ENCODE results near the gene RAD9A. TPM values are rescaled to one million over a fixed set of nuclear protein-coding genes. Genes with fewer than 3 reads are reported as not detected.
"Not testable (repeated sequence)": the region's sequence is repeated elsewhere in the genome, so short reads cannot be mapped to it uniquely, and the experiment has no call there.

RAD9A gene
- total and polyA plus RNA-seq, 2 experiments from 2014 or later: 13.9 to 17.0 TPM

DNA sequence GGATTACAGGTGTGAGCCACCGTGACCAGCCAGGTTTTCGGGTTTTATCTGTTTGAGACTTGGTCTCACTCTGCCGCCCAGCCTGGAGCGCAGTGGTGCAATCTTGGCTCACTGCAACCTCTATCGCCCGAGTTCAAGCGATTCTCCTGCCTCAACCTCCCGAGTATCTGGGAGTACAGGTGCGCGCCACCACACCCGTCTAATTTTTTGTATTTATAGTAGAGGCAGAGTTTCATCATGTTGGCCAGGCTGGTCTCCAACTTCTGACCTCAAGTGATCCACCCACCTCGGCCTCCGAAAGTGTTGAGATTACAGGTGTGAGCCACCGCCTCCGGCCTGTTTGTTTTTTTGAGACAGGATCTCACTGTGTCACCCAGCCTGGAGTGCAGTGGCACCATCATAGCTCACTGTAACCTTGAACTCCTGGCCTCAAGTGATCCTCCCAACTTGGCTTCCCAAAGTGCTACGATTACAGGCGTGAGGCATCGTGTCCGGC is 35.6 kb downstream of the RAD9A start:
- Histone ChIP-seq H3K27ac (ENCODE audit: low read depth) (peak overlapping the region; percentile 75), H2AFZ (peak overlapping the region; percentile 66), H3K4me2 (peak overlapping the region; percentile 98), H3F3A (replicated peaks; ENCODE audit: low read depth) (peaks cover 13% of the 10 kb centered on the region; the same call in 1 of the 2 replicates), H3K79me2 (replicated peaks; ENCODE audit: insufficient read depth) (peaks cover 11% of the 10 kb centered on the region), H3K4me3 (peak overlapping the region; percentile 99)
- Mint-ChIP-seq H3K27me3 (ENCODE audit: insufficient read depth, low read depth, poor library complexity) (peaks cover 23% of the 10 kb centered on the region), H3K27ac (peak overlapping the region; percentile 93), H3K36me3 (ENCODE audit: low read depth) (peaks cover 12% of the 10 kb centered on the region), H3K4me3 (peak overlapping the region; percentile 92)
- not testable (repeated sequence) for H3K9me3 Mint-ChIP-seq; H4K20me1 ChIP-seq (replicated peaks; ENCODE audit: insufficient read depth); ATAC-seq; DNase-seq (ENCODE audit: low spot score); H3K27me3 ChIP-seq (ENCODE audit: insufficient read depth); H3K4me1 ChIP-seq (ENCODE audit: insufficient read depth); H3K9me2 ChIP-seq (ENCODE audit: insufficient read depth); H3K36me3 ChIP-seq (ENCODE audit: insufficient read depth); H3K4me1 Mint-ChIP-seq

DNA sequence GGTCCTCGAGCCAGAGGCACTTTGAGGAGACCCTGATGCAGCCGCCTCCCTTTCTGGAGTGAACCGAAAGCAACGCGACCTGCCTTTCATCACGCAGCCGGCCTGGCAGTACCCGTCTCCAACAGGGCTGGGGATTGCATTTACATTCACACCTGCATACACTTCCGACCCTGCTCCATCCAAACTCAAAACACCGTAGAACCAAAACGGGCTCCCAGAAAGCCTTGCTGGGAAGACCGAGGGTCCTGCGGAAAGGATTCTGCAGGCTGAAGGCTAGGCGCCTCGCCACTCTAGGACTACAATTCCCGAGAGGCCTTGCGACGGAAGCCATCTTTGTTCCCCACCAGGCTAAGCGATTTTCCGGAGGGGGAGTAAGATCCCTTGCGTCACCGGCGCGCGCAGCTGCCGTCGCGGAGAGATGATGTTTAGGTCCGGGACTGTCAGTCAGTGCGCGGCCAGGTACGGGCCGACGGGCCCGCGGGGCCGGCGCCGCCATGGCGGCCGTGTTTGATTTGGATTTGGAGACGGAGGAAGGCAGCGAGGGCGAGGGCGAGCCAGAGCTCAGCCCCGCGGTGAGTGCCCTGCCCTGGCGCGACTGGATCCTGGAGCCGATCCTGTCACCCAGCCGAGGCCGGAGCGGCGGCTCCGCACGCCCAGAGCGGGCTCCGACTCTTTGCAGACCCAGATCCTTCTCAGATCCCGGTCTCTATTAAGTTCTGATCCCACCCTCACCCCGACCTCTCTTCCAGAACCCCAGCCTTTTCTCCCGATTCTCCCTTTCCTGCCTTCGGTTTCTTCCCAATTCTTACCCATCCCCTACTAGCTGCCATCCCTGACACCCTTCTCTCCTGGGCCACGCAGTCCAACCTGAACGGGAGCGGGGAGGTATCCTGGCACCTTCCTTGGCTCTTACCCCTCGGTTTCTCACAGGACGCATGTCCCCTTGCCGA is 36.5 kb downstream of the RAD9A start, which contains the start of gene RPS6KB2:
RPS6KB2 (plus strand) TSS at position 443 of the 950 bp plus-strand sequence; CDS start at position 495, 52 bp downstream.
- H3K27ac Mint-ChIP-seq: peak within 1 kb of the TSS; percentile 93
- Histone ChIP-seq H2AFZ (peak within 1 kb of the TSS; percentile 91), H3F3A (replicated peaks; ENCODE audit: low read depth) (peaks cover 13% of the 10 kb centered on the region; the same call in 1 of the 2 replicates), H3K27me3 (ENCODE audit: insufficient read depth) (no peaks in the 10 kb centered on the region), H3K27ac (ENCODE audit: low read depth) (peak within 1 kb of the TSS; percentile 75), H3K4me1 (ENCODE audit: insufficient read depth) (peaks cover 6% of the 10 kb centered on the region; the same call in 1 of the 2 replicates), H3K9me2 (ENCODE audit: insufficient read depth) (no peaks in the 10 kb centered on the region), H3K4me3 (peak within 1 kb of the TSS; percentile 99), H3K79me2 (replicated peaks; ENCODE audit: insufficient read depth) (peaks cover 11% of the 10 kb centered on the region), H3K36me3 (ENCODE audit: insufficient read depth) (no peaks in the 10 kb centered on the region), H3K4me2 (peak within 1 kb of the TSS; percentile 98), H4K20me1 (replicated peaks; ENCODE audit: insufficient read depth) (no peaks in the 10 kb centered on the region)
- peak; percentile 99 for DNase-seq (ENCODE audit: low spot score)
- peak; percentile 91 for ATAC-seq
- peak; percentile 100 for TF ChIP-seq CREB1 (CRISPR knock-in tag; IDR thresholded peaks at IDR 0.05; ENCODE audit: low read depth)
- peak; percentile 74 for TF ChIP-seq POLR2AphosphoS5 (IDR thresholded peaks at IDR 0.05; ENCODE audit: low read depth)
- TF ChIP-seq, protein P1, sequence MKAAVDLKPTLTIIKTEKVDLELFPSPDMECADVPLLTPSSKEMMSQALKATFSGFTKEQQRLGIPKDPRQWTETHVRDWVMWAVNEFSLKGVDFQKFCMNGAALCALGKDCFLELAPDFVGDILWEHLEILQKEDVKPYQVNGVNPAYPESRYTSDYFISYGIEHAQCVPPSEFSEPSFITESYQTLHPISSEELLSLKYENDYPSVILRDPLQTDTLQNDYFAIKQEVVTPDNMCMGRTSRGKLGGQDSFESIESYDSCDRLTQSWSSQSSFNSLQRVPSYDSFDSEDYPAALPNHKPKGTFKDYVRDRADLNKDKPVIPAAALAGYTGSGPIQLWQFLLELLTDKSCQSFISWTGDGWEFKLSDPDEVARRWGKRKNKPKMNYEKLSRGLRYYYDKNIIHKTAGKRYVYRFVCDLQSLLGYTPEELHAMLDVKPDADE (IDR thresholded peaks at IDR 0.05): peak; percentile 92
- TF ChIP-seq, protein P2, sequence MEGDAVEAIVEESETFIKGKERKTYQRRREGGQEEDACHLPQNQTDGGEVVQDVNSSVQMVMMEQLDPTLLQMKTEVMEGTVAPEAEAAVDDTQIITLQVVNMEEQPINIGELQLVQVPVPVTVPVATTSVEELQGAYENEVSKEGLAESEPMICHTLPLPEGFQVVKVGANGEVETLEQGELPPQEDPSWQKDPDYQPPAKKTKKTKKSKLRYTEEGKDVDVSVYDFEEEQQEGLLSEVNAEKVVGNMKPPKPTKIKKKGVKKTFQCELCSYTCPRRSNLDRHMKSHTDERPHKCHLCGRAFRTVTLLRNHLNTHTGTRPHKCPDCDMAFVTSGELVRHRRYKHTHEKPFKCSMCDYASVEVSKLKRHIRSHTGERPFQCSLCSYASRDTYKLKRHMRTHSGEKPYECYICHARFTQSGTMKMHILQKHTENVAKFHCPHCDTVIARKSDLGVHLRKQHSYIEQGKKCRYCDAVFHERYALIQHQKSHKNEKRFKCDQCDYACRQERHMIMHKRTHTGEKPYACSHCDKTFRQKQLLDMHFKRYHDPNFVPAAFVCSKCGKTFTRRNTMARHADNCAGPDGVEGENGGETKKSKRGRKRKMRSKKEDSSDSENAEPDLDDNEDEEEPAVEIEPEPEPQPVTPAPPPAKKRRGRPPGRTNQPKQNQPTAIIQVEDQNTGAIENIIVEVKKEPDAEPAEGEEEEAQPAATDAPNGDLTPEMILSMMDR (conservative IDR thresholded peaks at IDR 0.05; ENCODE audit: low read depth in 2 of 2): no peak
- H3K27me3 Mint-ChIP-seq (ENCODE audit: insufficient read depth, low read depth, poor library complexity): peaks cover 18% of the 10 kb centered on the region
- H3K4me1 Mint-ChIP-seq: peaks cover 3% of the 10 kb centered on the region
- peaks cover 16% of the 10 kb centered on the region for H3K36me3 Mint-ChIP-seq (ENCODE audit: low read depth)
- H3K4me3 Mint-ChIP-seq: peak within 1 kb of the TSS; percentile 92
- no peaks in the 10 kb centered on the region; the same call in 1 of the 3 replicates for H3K9me3 Mint-ChIP-seq

Data from GM23338 (cell line).